ENCODE measurements around the gene KIRREL3. TPM values are rescaled to one million over a fixed set of nuclear protein-coding genes. Genes with fewer than 3 reads are reported as not detected.

Gene KIRREL3
- total RNA-seq, 2 donors from 2014 or later: not detected

GRCh38 chr11:126772267-126772666 lies 228.3 kb downstream of the KIRREL3 start:
- Mint-ChIP-seq H3K9me3 (peaks cover 0 to 3% of the 10 kb centered on the region in 2 donors), H3K27ac (no peak overlapping the region), H3K36me3 (no peaks in the 10 kb centered on the region)
- no peak for ATAC-seq
- no peak for DNase-seq (ENCODE audit: low spot score in 2 of 2)

GRCh38 chr11:126768702-126769101 lies 231.9 kb downstream of the KIRREL3 start:
- DNase-seq (ENCODE audit: low spot score in 2 of 2) (no peak), ATAC-seq (no peak)
- Mint-ChIP-seq H3K9me3 (peaks cover 0 to 3% of the 10 kb centered on the region in 2 donors), H3K36me3 (no peaks in the 10 kb centered on the region), H3K27ac (no peak overlapping the region)

- ATAC-seq (no peak), DNase-seq (ENCODE audit: low spot score in 2 of 2) (no peak)
- H3K27ac Mint-ChIP-seq: peak overlapping the region in 1 of 2 donors; percentile 39
- H3K36me3 Mint-ChIP-seq: no peaks in the 10 kb centered on the region
- peaks cover 0 to 3% of the 10 kb centered on the region in 2 donors for H3K9me3 Mint-ChIP-seq
Measured at GRCh38 chr11:126766440-126766839, 234.1 kb downstream of the KIRREL3 start.

GRCh38 chr11:126765196-126765595 lies 235.4 kb downstream of the KIRREL3 start:
- ATAC-seq (no peak), DNase-seq (ENCODE audit: low spot score in 2 of 2) (no peak)
- Mint-ChIP-seq H3K9me3 (peaks cover 0 to 5% of the 10 kb centered on the region in 2 donors), H3K36me3 (no peaks in the 10 kb centered on the region), H3K27ac (no peak overlapping the region)

- Mint-ChIP-seq H3K9me3 (peaks cover 0 to 8% of the 10 kb centered on the region in 2 donors), H3K27ac (no peak overlapping the region), H3K36me3 (no peaks in the 10 kb centered on the region)
- no peak for ATAC-seq
- DNase-seq (ENCODE audit: low spot score in 2 of 2): no peak
Measured at GRCh38 chr11:126764231-126764630, 236.3 kb downstream of the KIRREL3 start.

- peaks cover 0 to 5% of the 10 kb centered on the region in 2 donors for H3K9me3 Mint-ChIP-seq
- no peaks in the 10 kb centered on the region for H3K36me3 Mint-ChIP-seq
- ATAC-seq (no peak), DNase-seq (ENCODE audit: low spot score in 2 of 2) (no peak)
- H3K27ac Mint-ChIP-seq: no peak overlapping the region
Measured at GRCh38 chr11:126756855-126757254, 243.7 kb downstream of the KIRREL3 start.

- Mint-ChIP-seq H3K9me3 (peaks cover 0 to 5% of the 10 kb centered on the region in 2 donors), H3K27ac (no peak overlapping the region), H3K36me3 (no peaks in the 10 kb centered on the region)
- no peak for DNase-seq (ENCODE audit: low spot score in 2 of 2)
- ATAC-seq: no peak
Measured at GRCh38 chr11:126756421-126756820, 244.1 kb downstream of the KIRREL3 start.

- DNase-seq (ENCODE audit: low spot score in 2 of 2) (no peak), ATAC-seq (no peak)
- H3K36me3 Mint-ChIP-seq: no peaks in the 10 kb centered on the region
- peaks cover 0 to 5% of the 10 kb centered on the region in 2 donors for H3K9me3 Mint-ChIP-seq
- H3K27ac Mint-ChIP-seq: no peak overlapping the region
Measured at GRCh38 chr11:126755526-126755925, 245.0 kb downstream of the KIRREL3 start.

GRCh38 chr11:126754591-126755426 lies 245.8 kb downstream of the KIRREL3 start:
- ATAC-seq (no peak), DNase-seq (ENCODE audit: low spot score in 2 of 2) (no peak)
- H3K36me3 Mint-ChIP-seq: no peaks in the 10 kb centered on the region
- H3K9me3 Mint-ChIP-seq: no peaks in the 10 kb centered on the region
- no peak overlapping the region for H3K27ac Mint-ChIP-seq

- no peak for DNase-seq (ENCODE audit: low spot score in 2 of 2)
- no peaks in the 10 kb centered on the region for H3K9me3 Mint-ChIP-seq
- H3K27ac Mint-ChIP-seq: no peak overlapping the region
- no peaks in the 10 kb centered on the region for H3K36me3 Mint-ChIP-seq
- no peak for ATAC-seq
Measured at GRCh38 chr11:126753990-126754389, 246.6 kb downstream of the KIRREL3 start.

GRCh38 chr11:126751242-126751641 lies 249.3 kb downstream of the KIRREL3 start:
- Mint-ChIP-seq H3K9me3 (no peaks in the 10 kb centered on the region), H3K36me3 (no peaks in the 10 kb centered on the region), H3K27ac (no peak overlapping the region)
- no peak for ATAC-seq
- DNase-seq (ENCODE audit: low spot score in 2 of 2): no peak

- Mint-ChIP-seq H3K27ac (no peak overlapping the region), H3K36me3 (no peaks in the 10 kb centered on the region), H3K9me3 (no peaks in the 10 kb centered on the region)
- no peak for ATAC-seq
- DNase-seq (ENCODE audit: low spot score in 2 of 2): no peak
Measured at GRCh38 chr11:126748793-126749192, 251.8 kb downstream of the KIRREL3 start.

GRCh38 chr11:126748100-126748791 lies 252.3 kb downstream of the KIRREL3 start:
- ATAC-seq: no peak
- no peaks in the 10 kb centered on the region for H3K36me3 Mint-ChIP-seq

GRCh38 chr11:126747315-126747714 lies 253.3 kb downstream of the KIRREL3 start:
- no peak overlapping the region for H3K27ac Mint-ChIP-seq
- no peaks in the 10 kb centered on the region for H3K9me3 Mint-ChIP-seq
- DNase-seq (ENCODE audit: low spot score in 2 of 2) (no peak), ATAC-seq (no peak)
- no peaks in the 10 kb centered on the region for H3K36me3 Mint-ChIP-seq

More at GRCh38 chr11:126748100-126748791, 252.3 kb downstream of the KIRREL3 start:
- no peak overlapping the region for H3K27ac Mint-ChIP-seq
- no peak for DNase-seq (ENCODE audit: low spot score in 2 of 2)
- H3K9me3 Mint-ChIP-seq: no peaks in the 10 kb centered on the region

- DNase-seq (ENCODE audit: low spot score in 2 of 2) (no peak), ATAC-seq (no peak)
- H3K27ac Mint-ChIP-seq: no peak overlapping the region
Measured at GRCh38 chr11:126746443-126746842, 254.1 kb downstream of the KIRREL3 start.

GRCh38 chr11:126744699-126745098 lies 255.9 kb downstream of the KIRREL3 start:
- DNase-seq (ENCODE audit: low spot score in 2 of 2) (no peak), ATAC-seq (no peak)
- no peak overlapping the region for H3K27ac Mint-ChIP-seq
- no peaks in the 10 kb centered on the region for H3K9me3 Mint-ChIP-seq
- no peaks in the 10 kb centered on the region for H3K36me3 Mint-ChIP-seq

More at GRCh38 chr11:126746443-126746842, 254.1 kb downstream of the KIRREL3 start:
- Mint-ChIP-seq H3K36me3 (no peaks in the 10 kb centered on the region), H3K9me3 (no peaks in the 10 kb centered on the region)

- no peak overlapping the region for H3K27ac Mint-ChIP-seq
- H3K9me3 Mint-ChIP-seq: no peaks in the 10 kb centered on the region
- no peaks in the 10 kb centered on the region for H3K36me3 Mint-ChIP-seq
- ATAC-seq (no peak), DNase-seq (ENCODE audit: low spot score in 2 of 2) (no peak)
Measured at GRCh38 chr11:126743628-126744027, 256.9 kb downstream of the KIRREL3 start.
